Measurements from ENCODE around the gene NDUFAF2.
"Not testable (repeated sequence)": the region's sequence is repeated elsewhere in the genome, so short reads cannot be mapped to it uniquely, and the experiment has no call there.

The NDUFAF2 gene

GRCh38 chr5:60960591-60960990 lies 15.6 kb downstream of the NDUFAF2 start:
- TF ChIP-seq CTCF (IDR thresholded peaks at IDR 0.05; ENCODE audit: borderline replicate concordance, insufficient read depth, low read depth, low read length) = peak; percentile 36; the same call in 1 of the 2 replicates
- no peak overlapping the region for H3K4me3 ChIP-seq (ENCODE audit: low read depth, low read length)

GRCh38 chr5:60961685-60962084 lies 16.7 kb downstream of the NDUFAF2 start:
- TF ChIP-seq CTCF (IDR thresholded peaks at IDR 0.05; ENCODE audit: borderline replicate concordance, insufficient read depth, low read depth, low read length) = no peak
- no peak overlapping the region for H3K4me3 ChIP-seq (ENCODE audit: low read depth, low read length)

GRCh38 chr5:60972231-60972630 lies 27.2 kb downstream of the NDUFAF2 start:
- no peak overlapping the region for H3K4me3 ChIP-seq (ENCODE audit: low read depth, low read length)
- no peak for TF ChIP-seq CTCF (IDR thresholded peaks at IDR 0.05; ENCODE audit: borderline replicate concordance, insufficient read depth, low read depth, low read length)

- no peak overlapping the region for H3K4me3 ChIP-seq (ENCODE audit: low read depth, low read length)
- TF ChIP-seq CTCF (IDR thresholded peaks at IDR 0.05; ENCODE audit: borderline replicate concordance, insufficient read depth, low read depth, low read length) = no peak
Observed at GRCh38 chr5:60977956-60978737, 33.1 kb downstream of the NDUFAF2 start.

- H3K4me3 ChIP-seq (ENCODE audit: low read depth, low read length) = no peak overlapping the region
- TF ChIP-seq CTCF (IDR thresholded peaks at IDR 0.05; ENCODE audit: borderline replicate concordance, insufficient read depth, low read depth, low read length) = no peak
Observed at GRCh38 chr5:60978968-60979367, 34.0 kb downstream of the NDUFAF2 start.

- H3K4me3 ChIP-seq (ENCODE audit: low read depth, low read length) = no peak overlapping the region
- no peak for TF ChIP-seq CTCF (IDR thresholded peaks at IDR 0.05; ENCODE audit: borderline replicate concordance, insufficient read depth, low read depth, low read length)
Observed at GRCh38 chr5:60980511-60980910, 35.5 kb downstream of the NDUFAF2 start.

GRCh38 chr5:60982127-60982526 lies 37.1 kb downstream of the NDUFAF2 start:
- not testable (repeated sequence) for H3K4me3 ChIP-seq (ENCODE audit: low read depth, low read length)

All from GM12875 (cell line).